Gastroesophageal sphincter (tissue), 4 donors: ENCODE measurements around the gene PAM16. TPM values are rescaled to one million over a fixed set of nuclear protein-coding genes. Genes with fewer than 3 reads are reported as not detected.
A peak's percentile ranks its signal among the peaks of the same experiment; 100 is the strongest.

Experiments used
- ATAC-seq: fragments of 150-250 bp; one replicate; pipeline ENCODE4 v1.9.1; 2016; ENCODE audit warnings: mild to moderate bottlenecking, moderate library complexity
- H3K27ac ChIP-seq, 4 donors: fragments of 200-600 bp; sonication (generic) in 3 of 4; 1 replicate in 3 of 4; 2 replicates in 1 of 4; pipeline ENCODE4 v1.5.1; 2016 to 2019
- H3K27me3 ChIP-seq: fragments of 200-600 bp; sonication (generic); one replicate; pipeline ENCODE4 v1.5.1; 2019
- H3K36me3 ChIP-seq, 2 donors: fragments of 200-600 bp; sonication (generic); one replicate each; pipeline ENCODE4 v1.5.1; 2019; ENCODE audit warnings: control low read depth in 1 of 2
- H3K4me1 ChIP-seq, 3 donors: fragments of 200-600 bp; sonication (generic); 1 replicate in 2 of 3; 2 replicates in 1 of 3; pipeline ENCODE4 v1.5.1; 2016 to 2019; ENCODE audit warnings: control low read depth in 2 of 3
- H3K4me3 ChIP-seq, 2 donors: fragments of 200-600 bp; sonication (generic); one replicate each; pipeline ENCODE4 v1.5.1; 2019; ENCODE audit warnings: mild to moderate bottlenecking in 1 of 2, moderate library complexity in 1 of 2
- H3K9me3 ChIP-seq, 3 donors: fragments of 200-600 bp; sonication (generic); one replicate each; pipeline ENCODE4 v1.5.1; 2017 to 2019; ENCODE audit warnings: control low read depth in 2 of 3
- CTCF ChIP-seq, 4 experiments: fragments of 200-600 bp in 2 of 4; fragments of 450-650 bp in 2 of 4; sonication (generic) in 1 of 4; IDR thresholded peaks; one replicate each; pipeline ENCODE4 v1.5.1; 2017 to 2019; ENCODE audit warnings: antibody characterized with exemption in 4 of 4, mild to moderate bottlenecking in 2 of 4, moderate library complexity in 2 of 4
- EP300 ChIP-seq: sonication (generic); formaldehyde crosslinking; IDR thresholded peaks from one replicate; pipeline ENCODE4 v1.6.1; 2017; ENCODE audit warnings: antibody characterized with exemption, mild to moderate bottlenecking
- POLR2A ChIP-seq, 2 donors: fragments of 450-650 bp; IDR thresholded peaks; one replicate each; pipeline ENCODE4 v1.6.1; 2017; ENCODE audit warnings: antibody characterized with exemption in 2 of 2, mild to moderate bottlenecking in 2 of 2, moderate library complexity in 1 of 2
- POLR2AphosphoS5 ChIP-seq: sonication (generic); formaldehyde crosslinking; IDR thresholded peaks from one replicate; pipeline ENCODE4 v1.6.1; 2017; ENCODE audit warnings: antibody characterized with exemption
- WGBS, 2 donors: methylation state at CpG; one replicate each; pipeline ENCODE4 v1.1.5; 2018; ENCODE audit warnings: low coverage in 1 of 2; 5-methylcytosine and 5-hydroxymethylcytosine counted together
- total RNA-seq, 4 donors: library from RNA; depleted of rRNA; stranded (reverse); fragments of >200 nt; gene quantifications; one replicate each; pipeline ENCODE4 v1.1.0, GENCODE V29; 2016

Gene PAM16
- total RNA-seq, 4 donors from 2014 or later = 26.0 to 37.3 (median 34.7) TPM

GRCh38 chr16:4385789-4386450 lies 34.8 kb upstream of the PAM16 start:
- H3K27me3 ChIP-seq = no peaks in the 10 kb centered on the region
- no peak overlapping the region for H3K4me3 ChIP-seq
- 29 to 78% methylated on average over 1 to 3 of the region's 11 CpGs for WGBS, 2 donors
- H3K27ac ChIP-seq = peak overlapping the region in 3 of 4 donors; percentile 26 to 67 (median 41)
- peaks cover 0 to 63% (median 11%) of the 10 kb centered on the region in 3 donors for H3K4me1 ChIP-seq
- no peaks in the 10 kb centered on the region for H3K9me3 ChIP-seq
- H3K36me3 ChIP-seq = peaks cover 0 to 92% of the 10 kb centered on the region in 2 donors
- TF ChIP-seq EP300 (no peak), POLR2A (IDR thresholded peaks at IDR 0.05) (no peak), POLR2AphosphoS5 (no peak), CTCF (IDR thresholded peaks at IDR 0.05) (no peak)
- ATAC-seq = no peak

- peaks cover 0 to 70% (median 11%) of the 10 kb centered on the region in 3 donors for H3K4me1 ChIP-seq
- peak overlapping the region in 2 of 4 donors; percentile 12 to 67 for H3K27ac ChIP-seq
- no peak for TF ChIP-seq CTCF (IDR thresholded peaks at IDR 0.05)
- peaks cover 0 to 92% of the 10 kb centered on the region in 2 donors for H3K36me3 ChIP-seq
- no peaks in the 10 kb centered on the region for H3K9me3 ChIP-seq
- H3K4me3 ChIP-seq = no peak overlapping the region
- ATAC-seq = no peak
- no peaks in the 10 kb centered on the region for H3K27me3 ChIP-seq
- WGBS, 2 donors = 75% methylated on average over 6 of the region's 20 CpGs; no CpG with 5 or more reads in 1 of the 2 donors
Measured at GRCh38 chr16:4385066-4385788, 34.1 kb upstream of the PAM16 start.

- Histone ChIP-seq H3K27me3 (no peaks in the 10 kb centered on the region), H3K4me1 (peaks cover 0 to 68% (median 11%) of the 10 kb centered on the region in 3 donors), H3K27ac (peak overlapping the region in 2 of 4 donors; percentile 4 to 51), H3K4me3 (no peak overlapping the region), H3K36me3 (peaks cover 0 to 86% of the 10 kb centered on the region in 2 donors), H3K9me3 (no peaks in the 10 kb centered on the region)
- no peak for TF ChIP-seq POLR2A (IDR thresholded peaks at IDR 0.05)
- TF ChIP-seq EP300 = no peak
- no peak for TF ChIP-seq POLR2AphosphoS5
- no peak for TF ChIP-seq CTCF (IDR thresholded peaks at IDR 0.05)
- WGBS, 2 donors = no CpG with 5 or more reads among the region's 20 CpGs
- ATAC-seq = no peak
Measured at GRCh38 chr16:4384509-4384942, 33.4 kb upstream of the PAM16 start.

GRCh38 chr16:4383591-4384444 lies 32.7 kb upstream of the PAM16 start:
- H3K27me3 ChIP-seq = no peaks in the 10 kb centered on the region
- TF ChIP-seq EP300 (no peak), POLR2A (IDR thresholded peaks at IDR 0.05) (no peak), CTCF (IDR thresholded peaks at IDR 0.05) (no peak)
- ATAC-seq = no peak
- peak overlapping the region in 1 of 4 donors; percentile 51 for H3K27ac ChIP-seq
- no peaks in the 10 kb centered on the region for H3K9me3 ChIP-seq
- no peak overlapping the region for H3K4me3 ChIP-seq
- peaks cover 0 to 81% of the 10 kb centered on the region in 2 donors for H3K36me3 ChIP-seq
- peaks cover 0 to 68% (median 11%) of the 10 kb centered on the region in 3 donors for H3K4me1 ChIP-seq
- whole genome bisulfite sequencing, 2 donors = 100% methylated on average over 2 of the region's 12 CpGs; no CpG with 5 or more reads in 1 of the 2 donors
